ENCODE data around the gene MFSD6L.

- TF ChIP-seq PBX3 (CRISPR knock-in tag; IDR thresholded peaks at IDR 0.05; ENCODE audit: borderline replicate concordance) (no peak), SNRNP70 (IDR thresholded peaks at IDR 0.05; ENCODE audit: low read depth, low read length) (no peak), ZNF678 (CRISPR knock-in tag; IDR thresholded peaks at IDR 0.05) (no peak), U2AF1 (optimal IDR thresholded peaks at IDR 0.05; ENCODE audit: low read depth, low read length) (no peak), RFX5 (IDR thresholded peaks at IDR 0.05; ENCODE audit: low read depth, low read length) (no peak), SMAD1 (CRISPR knock-in tag; IDR thresholded peaks at IDR 0.05; ENCODE audit: borderline replicate concordance, low read depth) (no peak)
- TF ChIP-seq, protein P1, sequence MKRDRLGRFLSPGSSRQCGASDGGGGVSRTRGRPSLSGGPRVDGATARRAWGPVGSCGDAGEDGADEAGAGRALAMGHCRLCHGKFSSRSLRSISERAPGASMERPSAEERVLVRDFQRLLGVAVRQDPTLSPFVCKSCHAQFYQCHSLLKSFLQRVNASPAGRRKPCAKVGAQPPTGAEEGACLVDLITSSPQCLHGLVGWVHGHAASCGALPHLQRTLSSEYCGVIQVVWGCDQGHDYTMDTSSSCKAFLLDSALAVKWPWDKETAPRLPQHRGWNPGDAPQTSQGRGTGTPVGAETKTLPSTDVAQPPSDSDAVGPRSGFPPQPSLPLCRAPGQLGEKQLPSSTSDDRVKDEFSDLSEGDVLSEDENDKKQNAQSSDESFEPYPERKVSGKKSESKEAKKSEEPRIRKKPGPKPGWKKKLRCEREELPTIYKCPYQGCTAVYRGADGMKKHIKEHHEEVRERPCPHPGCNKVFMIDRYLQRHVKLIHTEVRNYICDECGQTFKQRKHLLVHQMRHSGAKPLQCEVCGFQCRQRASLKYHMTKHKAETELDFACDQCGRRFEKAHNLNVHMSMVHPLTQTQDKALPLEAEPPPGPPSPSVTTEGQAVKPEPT (CRISPR knock-in tag; IDR thresholded peaks at IDR 0.05; ENCODE audit: low read depth): no peak
These were observed 42.7 kb upstream of the MFSD6L start for GRCh38 chr17:8841844-8842243.
